SK-N-SH treated with all-trans-retinoic acid at 6 μM for 48 hours (cell line): Measurements from ENCODE around the gene ADARB2.

ENCODE experiments used
- OSR1 ChIP-seq: fragments of 250-450 bp; sonication (Bioruptor Pico); IDR thresholded peaks from 2 replicates; pipeline ENCODE4 v1.8.0; 2022; ENCODE audit warnings: moderate library complexity, mild to moderate bottlenecking, inconsistent platforms
- POU6F1 ChIP-seq: fragments of 250-450 bp; sonication (Bioruptor Pico); IDR thresholded peaks from 2 replicates; pipeline ENCODE4 v1.8.0; 2021; ENCODE audit warnings: low read depth, mild to moderate bottlenecking, moderate library complexity, borderline replicate concordance
- SNAI2 ChIP-seq: fragments of 250-450 bp; sonication (Bioruptor Pico); IDR thresholded peaks from 2 replicates; pipeline ENCODE4 v1.5.0; 2020; ENCODE audit warnings: mild to moderate bottlenecking, moderate library complexity
- ZNF565 ChIP-seq: fragments of 450-650 bp; formaldehyde crosslinking; conservative IDR thresholded peaks from 2 replicates; pipeline ENCODE4 v1.5.0; 2020; ENCODE audit warnings: low read depth, mild to moderate bottlenecking, moderate library complexity

- TF ChIP-seq SNAI2 (CRISPR knock-in tag) (no peak), OSR1 (CRISPR knock-in tag) (no peak), POU6F1 (CRISPR knock-in tag) (no peak), ZNF565 (CRISPR knock-in tag) (no peak)
These were observed 540.7 kb downstream of the ADARB2 start for GRCh38 chr10:1196656-1197055.
